Loucy (cell line): ENCODE measurements around the gene TNNI2.

Source experiments
- EZH2phosphoT487 ChIP-seq: fragments of 200-600 bp; IDR thresholded peaks from 2 replicates; pipeline ENCODE4 v1.6.1; 2018; ENCODE audit warnings: antibody characterized with exemption, mild to moderate bottlenecking, moderate library complexity, borderline replicate concordance
- TF ChIP-seq, protein P1 (sequence below): fragments of 200-600 bp; sonication (generic); conservative IDR thresholded peaks from 2 replicates; pipeline ENCODE4 v1.5.1; 2014; ENCODE audit warnings: mild to moderate bottlenecking, antibody characterized with exemption, low read length

DNA sequence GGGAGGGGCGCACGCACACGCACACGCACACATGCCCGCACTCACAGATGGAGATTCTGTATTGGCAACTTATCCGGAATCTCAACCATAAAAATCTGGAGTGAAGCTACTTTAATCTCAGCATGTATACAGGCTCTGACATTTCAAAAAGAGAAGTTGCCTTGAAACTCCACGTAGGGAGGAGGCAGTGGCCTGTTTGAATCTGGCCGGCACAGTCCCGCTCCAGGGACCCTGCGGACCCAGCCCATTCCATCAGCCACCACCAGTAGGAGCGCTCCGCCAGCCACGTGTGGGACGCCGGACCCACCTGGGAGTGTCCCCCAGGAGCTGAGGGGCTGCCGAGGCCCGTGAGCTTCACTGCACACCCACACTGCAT is 5.9 kb upstream of the TNNI2 start:
- TF ChIP-seq, protein P1, sequence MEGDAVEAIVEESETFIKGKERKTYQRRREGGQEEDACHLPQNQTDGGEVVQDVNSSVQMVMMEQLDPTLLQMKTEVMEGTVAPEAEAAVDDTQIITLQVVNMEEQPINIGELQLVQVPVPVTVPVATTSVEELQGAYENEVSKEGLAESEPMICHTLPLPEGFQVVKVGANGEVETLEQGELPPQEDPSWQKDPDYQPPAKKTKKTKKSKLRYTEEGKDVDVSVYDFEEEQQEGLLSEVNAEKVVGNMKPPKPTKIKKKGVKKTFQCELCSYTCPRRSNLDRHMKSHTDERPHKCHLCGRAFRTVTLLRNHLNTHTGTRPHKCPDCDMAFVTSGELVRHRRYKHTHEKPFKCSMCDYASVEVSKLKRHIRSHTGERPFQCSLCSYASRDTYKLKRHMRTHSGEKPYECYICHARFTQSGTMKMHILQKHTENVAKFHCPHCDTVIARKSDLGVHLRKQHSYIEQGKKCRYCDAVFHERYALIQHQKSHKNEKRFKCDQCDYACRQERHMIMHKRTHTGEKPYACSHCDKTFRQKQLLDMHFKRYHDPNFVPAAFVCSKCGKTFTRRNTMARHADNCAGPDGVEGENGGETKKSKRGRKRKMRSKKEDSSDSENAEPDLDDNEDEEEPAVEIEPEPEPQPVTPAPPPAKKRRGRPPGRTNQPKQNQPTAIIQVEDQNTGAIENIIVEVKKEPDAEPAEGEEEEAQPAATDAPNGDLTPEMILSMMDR: no peak
- no peak for TF ChIP-seq EZH2phosphoT487
